Gastroesophageal sphincter (tissue), 4 donors: ENCODE results near the gene TBC1D5. TPM values are rescaled to one million over a fixed set of nuclear protein-coding genes. Genes with fewer than 3 reads are reported as not detected.

Experiments
- ATAC-seq: fragments of 150-250 bp; one replicate; pipeline ENCODE4 v1.9.1; 2016; ENCODE audit warnings: mild to moderate bottlenecking, moderate library complexity
- H3K27ac ChIP-seq, 4 donors: fragments of 200-600 bp; sonication (generic) in 3 of 4; 1 replicate in 3 of 4; 2 replicates in 1 of 4; pipeline ENCODE4 v1.5.1; 2016 to 2019
- H3K27me3 ChIP-seq: fragments of 200-600 bp; sonication (generic); one replicate; pipeline ENCODE4 v1.5.1; 2019
- H3K36me3 ChIP-seq, 2 donors: fragments of 200-600 bp; sonication (generic); one replicate each; pipeline ENCODE4 v1.5.1; 2019; ENCODE audit warnings: control low read depth in 1 of 2
- H3K4me1 ChIP-seq, 3 donors: fragments of 200-600 bp; sonication (generic); 1 replicate in 2 of 3; 2 replicates in 1 of 3; pipeline ENCODE4 v1.5.1; 2016 to 2019; ENCODE audit warnings: control low read depth in 2 of 3
- H3K4me3 ChIP-seq, 2 donors: fragments of 200-600 bp; sonication (generic); one replicate each; pipeline ENCODE4 v1.5.1; 2019; ENCODE audit warnings: mild to moderate bottlenecking in 1 of 2, moderate library complexity in 1 of 2
- H3K9me3 ChIP-seq, 3 donors: fragments of 200-600 bp; sonication (generic); one replicate each; pipeline ENCODE4 v1.5.1; 2017 to 2019; ENCODE audit warnings: control low read depth in 2 of 3
- EP300 ChIP-seq: sonication (generic); formaldehyde crosslinking; IDR thresholded peaks from one replicate; pipeline ENCODE4 v1.6.1; 2017; ENCODE audit warnings: antibody characterized with exemption, mild to moderate bottlenecking
- POLR2A ChIP-seq, 2 donors: fragments of 450-650 bp; IDR thresholded peaks; one replicate each; pipeline ENCODE4 v1.6.1; 2017; ENCODE audit warnings: antibody characterized with exemption in 2 of 2, mild to moderate bottlenecking in 2 of 2, moderate library complexity in 1 of 2
- POLR2AphosphoS5 ChIP-seq: sonication (generic); formaldehyde crosslinking; IDR thresholded peaks from one replicate; pipeline ENCODE4 v1.6.1; 2017; ENCODE audit warnings: antibody characterized with exemption
- WGBS, 2 donors: methylation state at CpG; one replicate each; pipeline ENCODE4 v1.1.5; 2018; ENCODE audit warnings: low coverage in 1 of 2; 5-methylcytosine and 5-hydroxymethylcytosine counted together
- total RNA-seq, 4 donors: library from RNA; depleted of rRNA; stranded (reverse); fragments of >200 nt; gene quantifications; one replicate each; pipeline ENCODE4 v1.1.0, GENCODE V29; 2016
- TF ChIP-seq, protein P1 (sequence below), 4 experiments: fragments of 200-600 bp in 2 of 4; fragments of 450-650 bp in 2 of 4; sonication (generic) in 1 of 4; IDR thresholded peaks; one replicate each; pipeline ENCODE4 v1.5.1; 2017 to 2019; ENCODE audit warnings: antibody characterized with exemption in 4 of 4, mild to moderate bottlenecking in 2 of 4, moderate library complexity in 2 of 4

Gene TBC1D5
- total RNA-seq, 4 donors from 2014 or later = 59.5 to 66.6 (median 61.6) TPM

DNA sequence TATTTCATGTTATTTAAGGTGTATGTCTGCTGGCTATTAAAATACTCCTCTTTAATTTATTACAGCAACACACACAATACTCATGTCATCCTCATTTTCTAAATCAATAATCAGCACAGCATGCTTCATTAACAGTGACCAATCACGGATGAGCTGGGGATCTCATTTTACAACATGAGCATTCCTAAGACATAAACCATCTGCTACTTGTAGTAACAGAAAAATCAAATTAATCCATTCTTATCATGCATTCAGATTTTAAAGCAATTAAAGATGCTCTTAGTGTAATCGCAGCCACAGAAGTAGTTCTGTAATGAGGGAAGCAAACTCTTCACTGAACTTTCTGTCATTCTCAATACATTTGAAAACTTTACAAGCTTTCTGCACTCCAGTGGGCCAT is 191.1 kb downstream of the TBC1D5 start:
- TF ChIP-seq EP300 (no peak), POLR2A (IDR thresholded peaks at IDR 0.05) (no peak), POLR2AphosphoS5 (no peak)
- TF ChIP-seq, protein P1, sequence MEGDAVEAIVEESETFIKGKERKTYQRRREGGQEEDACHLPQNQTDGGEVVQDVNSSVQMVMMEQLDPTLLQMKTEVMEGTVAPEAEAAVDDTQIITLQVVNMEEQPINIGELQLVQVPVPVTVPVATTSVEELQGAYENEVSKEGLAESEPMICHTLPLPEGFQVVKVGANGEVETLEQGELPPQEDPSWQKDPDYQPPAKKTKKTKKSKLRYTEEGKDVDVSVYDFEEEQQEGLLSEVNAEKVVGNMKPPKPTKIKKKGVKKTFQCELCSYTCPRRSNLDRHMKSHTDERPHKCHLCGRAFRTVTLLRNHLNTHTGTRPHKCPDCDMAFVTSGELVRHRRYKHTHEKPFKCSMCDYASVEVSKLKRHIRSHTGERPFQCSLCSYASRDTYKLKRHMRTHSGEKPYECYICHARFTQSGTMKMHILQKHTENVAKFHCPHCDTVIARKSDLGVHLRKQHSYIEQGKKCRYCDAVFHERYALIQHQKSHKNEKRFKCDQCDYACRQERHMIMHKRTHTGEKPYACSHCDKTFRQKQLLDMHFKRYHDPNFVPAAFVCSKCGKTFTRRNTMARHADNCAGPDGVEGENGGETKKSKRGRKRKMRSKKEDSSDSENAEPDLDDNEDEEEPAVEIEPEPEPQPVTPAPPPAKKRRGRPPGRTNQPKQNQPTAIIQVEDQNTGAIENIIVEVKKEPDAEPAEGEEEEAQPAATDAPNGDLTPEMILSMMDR (IDR thresholded peaks at IDR 0.05) = no peak
- Histone ChIP-seq H3K27ac (no peak overlapping the region), H3K4me1 (peaks cover 0 to 5% (median 0%) of the 10 kb centered on the region in 3 donors), H3K36me3 (no peaks in the 10 kb centered on the region), H3K9me3 (no peaks in the 10 kb centered on the region), H3K4me3 (no peak overlapping the region), H3K27me3 (no peaks in the 10 kb centered on the region)
- no peak for ATAC-seq
- 38 to 71% methylated on average over 2 of the region's 2 CpGs for WGBS, 2 donors

DNA sequence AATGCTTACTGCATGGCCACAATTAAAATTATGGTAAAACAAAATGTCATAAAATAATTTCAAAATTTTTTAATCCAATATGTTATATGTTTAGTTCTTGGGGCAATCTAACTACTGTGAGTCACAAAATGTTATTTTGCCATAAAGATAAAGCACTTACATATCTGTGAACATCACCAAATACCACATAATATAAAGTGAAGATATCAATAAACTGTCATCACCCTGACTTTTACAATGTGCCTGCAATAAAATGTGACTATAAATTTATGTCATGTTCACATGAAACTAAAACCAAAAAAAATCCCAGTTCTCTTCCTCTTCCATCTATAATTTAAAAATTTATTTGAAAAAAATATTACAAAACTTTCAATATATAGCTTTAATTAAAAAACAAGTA is 191.8 kb downstream of the TBC1D5 start:
- TF ChIP-seq POLR2A (IDR thresholded peaks at IDR 0.05) (no peak), EP300 (no peak), POLR2AphosphoS5 (no peak)
- TF ChIP-seq, protein P1 (IDR thresholded peaks at IDR 0.05) = no peak
- no peaks in the 10 kb centered on the region for H3K9me3 ChIP-seq
- no peaks in the 10 kb centered on the region for H3K36me3 ChIP-seq
- H3K4me3 ChIP-seq = no peak overlapping the region
- no peak overlapping the region for H3K27ac ChIP-seq
- H3K27me3 ChIP-seq = no peaks in the 10 kb centered on the region
- ATAC-seq = no peak
- peaks cover 0 to 5% (median 0%) of the 10 kb centered on the region in 3 donors for H3K4me1 ChIP-seq

DNA sequence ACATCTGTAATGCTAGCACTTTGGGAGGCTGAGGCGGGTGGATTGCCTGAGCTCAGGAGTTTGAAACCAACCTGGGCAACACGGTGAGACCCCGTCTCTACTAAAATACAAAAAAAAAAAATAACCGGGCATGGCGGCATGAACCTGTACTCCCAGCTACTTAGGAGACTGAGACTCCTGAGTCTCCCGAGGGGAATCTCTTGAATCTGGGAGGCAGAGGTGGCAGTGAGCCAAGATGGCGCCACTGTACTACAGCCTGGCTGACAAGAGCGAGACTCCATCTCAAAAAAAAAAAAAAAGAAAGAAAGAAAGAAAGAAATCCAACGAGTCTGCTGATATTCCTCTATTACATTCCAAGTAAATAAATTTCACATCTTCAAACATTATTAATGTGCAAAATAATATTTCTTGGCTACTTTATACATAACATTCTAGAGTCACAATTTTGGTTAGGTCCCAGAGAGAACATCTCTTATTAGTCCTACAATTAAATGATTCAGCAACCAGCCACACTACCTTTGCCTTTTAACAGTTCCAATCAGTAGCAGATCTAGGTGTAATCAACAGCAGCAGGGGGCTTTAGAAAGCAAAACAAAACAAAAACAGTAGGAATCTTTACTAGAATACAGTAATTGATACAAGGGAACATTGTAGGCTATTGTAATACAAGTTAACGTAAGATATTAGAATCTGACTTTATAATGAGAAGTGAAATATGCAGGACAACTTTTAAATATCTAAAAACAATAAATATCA is 195.8 kb downstream of the TBC1D5 start:
- H3K9me3 ChIP-seq = no peaks in the 10 kb centered on the region
- no peak overlapping the region for H3K27ac ChIP-seq
- 72 to 90% methylated on average over 8 to 10 of the region's 10 CpGs for WGBS, 2 donors
- H3K4me3 ChIP-seq = no peak overlapping the region
- ATAC-seq = no peak
- H3K36me3 ChIP-seq = peaks cover 0 to 5% of the 10 kb centered on the region in 2 donors
- TF ChIP-seq POLR2A (IDR thresholded peaks at IDR 0.05) (no peak), EP300 (no peak), POLR2AphosphoS5 (no peak)
- TF ChIP-seq, protein P1 (IDR thresholded peaks at IDR 0.05) = no peak
- no peaks in the 10 kb centered on the region for H3K27me3 ChIP-seq
- no peaks in the 10 kb centered on the region for H3K4me1 ChIP-seq

DNA sequence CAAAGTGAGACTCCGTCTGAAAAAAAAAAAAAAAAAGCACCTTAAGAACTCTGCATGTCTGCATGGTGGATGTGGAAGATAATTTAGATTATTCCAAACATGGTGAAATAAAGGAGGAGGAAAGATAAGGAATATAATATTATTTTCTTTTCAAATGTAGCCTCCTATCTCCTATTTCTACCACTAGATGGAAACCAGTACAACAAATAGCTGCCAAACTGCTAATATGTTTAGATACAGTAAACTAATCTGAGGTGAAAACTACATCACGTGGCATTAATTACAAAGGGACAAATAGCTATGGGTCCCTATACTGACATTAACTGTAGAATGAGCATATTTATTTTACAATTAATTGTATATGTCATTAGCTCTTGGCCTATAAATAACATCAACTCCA is 197.8 kb downstream of the TBC1D5 start:
- no peak for ATAC-seq
- 92 to 100% methylated on average over 2 of the region's 2 CpGs for WGBS, 2 donors
- Histone ChIP-seq H3K9me3 (no peaks in the 10 kb centered on the region), H3K27ac (no peak overlapping the region), H3K27me3 (no peaks in the 10 kb centered on the region), H3K4me1 (no peaks in the 10 kb centered on the region), H3K4me3 (no peak overlapping the region), H3K36me3 (peaks cover 0 to 5% of the 10 kb centered on the region in 2 donors)
- TF ChIP-seq EP300 (no peak), POLR2A (IDR thresholded peaks at IDR 0.05) (no peak), POLR2AphosphoS5 (no peak)
- TF ChIP-seq, protein P1 (IDR thresholded peaks at IDR 0.05) = no peak

DNA sequence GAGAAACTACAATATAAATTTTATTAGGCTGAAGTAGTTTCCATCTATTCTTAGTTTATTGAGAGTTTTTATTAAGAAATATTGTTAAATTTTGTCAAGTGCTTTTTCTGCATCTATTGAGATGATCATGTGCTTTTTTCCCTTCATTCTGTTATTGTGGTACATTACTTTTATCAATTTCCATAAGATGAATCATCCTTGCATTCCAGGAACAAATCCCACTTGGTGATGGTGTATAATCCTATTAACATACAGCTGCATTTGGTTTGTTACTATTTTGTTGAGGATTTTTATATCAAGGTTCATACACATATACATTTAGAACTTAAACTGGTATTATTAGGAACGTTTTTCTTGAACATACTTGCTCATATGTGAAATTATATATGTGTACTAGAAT is 199.8 kb downstream of the TBC1D5 start:
- Histone ChIP-seq H3K4me1 (no peaks in the 10 kb centered on the region), H3K27me3 (no peaks in the 10 kb centered on the region), H3K4me3 (no peak overlapping the region), H3K27ac (no peak overlapping the region), H3K36me3 (peaks cover 0 to 5% of the 10 kb centered on the region in 2 donors), H3K9me3 (no peaks in the 10 kb centered on the region)
- WGBS, 2 donors = 82 to 90% methylated on average over 1 of the region's 1 CpG
- no peak for ATAC-seq
- TF ChIP-seq POLR2AphosphoS5 (no peak), POLR2A (IDR thresholded peaks at IDR 0.05) (no peak), EP300 (no peak)
- TF ChIP-seq, protein P1 (IDR thresholded peaks at IDR 0.05) = no peak
